Stimulated activated CD8-positive, alpha-beta memory T cell treated with anti-CD3 and anti-CD28 coated beads, Interleukin-2, amount 100 ng/mL, for 48 hours (primary cell): ENCODE results near the gene MSH4.
A peak's percentile ranks its signal among the peaks of the same experiment; 100 is the strongest.
"Not testable (repeated sequence)": the region's sequence is repeated elsewhere in the genome, so short reads cannot be mapped to it uniquely, and the experiment has no call there.

Experiments used
- DNase-seq, 2 donors: peaks; one replicate each; pipeline ENCODE4 v3.0.0-alpha.2; 2020; ENCODE audit warnings: low read depth in 2 of 2

The MSH4 gene

DNA sequence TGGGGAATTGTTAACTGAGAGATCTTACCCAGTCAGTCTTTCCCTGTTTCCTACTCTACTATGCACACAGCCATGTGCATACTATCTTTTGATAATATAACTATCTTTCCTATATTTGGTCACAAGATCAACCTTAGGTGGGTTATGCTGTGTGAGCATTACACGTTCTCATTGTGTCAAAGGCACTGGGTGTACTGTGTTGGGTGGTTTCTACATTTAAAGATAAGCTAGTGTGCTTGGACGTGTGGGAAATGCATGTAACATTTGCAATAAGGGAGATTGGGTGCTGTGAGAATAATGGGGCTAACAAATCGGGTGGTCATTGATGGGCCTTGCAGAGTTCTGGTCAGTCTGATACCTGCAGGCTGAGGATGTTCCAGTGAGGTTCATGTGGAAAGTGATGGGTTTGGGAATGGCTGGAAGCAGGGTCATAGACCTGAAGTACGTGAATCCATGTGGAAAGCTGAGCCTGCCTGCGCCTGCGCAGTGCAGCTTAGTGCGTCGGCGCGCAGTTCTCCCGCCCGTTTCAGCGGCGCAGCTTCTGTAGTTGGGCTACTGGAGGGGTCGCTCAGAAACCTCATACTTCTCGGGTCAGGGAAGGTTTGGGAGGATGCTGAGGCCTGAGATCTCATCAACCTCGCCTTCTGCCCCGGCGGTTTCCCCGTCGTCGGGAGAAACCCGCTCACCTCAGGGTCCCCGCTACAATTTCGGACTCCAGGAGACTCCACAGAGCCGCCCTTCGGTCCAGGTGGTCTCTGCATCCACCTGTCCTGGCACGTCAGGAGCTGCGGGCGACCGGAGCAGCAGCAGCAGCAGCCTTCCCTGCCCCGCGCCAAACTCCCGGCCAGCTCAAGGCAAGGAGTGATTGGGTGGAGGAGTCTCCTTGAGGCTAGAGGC, at the start of gene MSH4:
Gene MSH4 (plus strand): TSS at position 507 of the 897 bp plus-strand sequence. CDS start 104 bp downstream, at position 611.
- DNase-seq, result peak in 1 of 2 donors; percentile 42

DNA sequence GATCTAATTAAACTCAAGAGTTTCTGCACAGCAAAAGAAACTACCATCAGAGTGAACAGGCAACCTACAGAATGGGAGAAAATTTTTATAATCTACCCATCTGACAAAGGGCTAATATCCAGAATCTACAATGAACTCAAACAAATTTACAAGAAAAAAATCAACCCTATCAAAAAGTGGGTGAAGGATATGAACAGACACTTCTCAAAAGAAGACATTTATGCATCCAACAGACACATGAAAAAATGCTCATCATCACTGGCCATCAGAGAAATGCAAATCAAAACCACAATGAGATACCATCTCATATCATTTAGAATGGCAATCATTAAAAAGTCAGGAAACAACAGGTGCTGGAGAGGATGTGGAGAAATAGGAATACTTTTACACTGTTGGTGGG, 39.5 kb upstream of the MSH4 start:
- DNase-seq, result not testable (repeated sequence)

DNA sequence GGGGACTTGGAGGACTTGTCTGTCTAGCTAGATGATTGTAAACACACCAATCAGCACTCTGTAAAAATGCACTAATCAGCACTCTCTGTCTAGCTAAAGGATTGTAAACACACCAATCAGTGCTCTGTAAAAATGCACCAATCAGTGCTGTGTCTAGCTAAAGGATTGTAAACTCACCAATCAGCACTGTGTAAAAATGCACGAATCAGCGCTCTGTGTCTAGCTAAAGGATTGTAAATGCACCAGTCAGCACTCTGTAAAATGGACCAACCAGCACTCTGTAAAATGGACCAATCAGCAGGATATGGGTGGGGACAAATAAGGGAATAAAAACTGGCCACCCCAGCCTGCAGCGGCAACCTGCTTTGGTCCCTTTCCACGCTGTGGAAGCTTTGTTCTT, 38.1 kb upstream of the MSH4 start:
- not testable (repeated sequence) for DNase-seq

DNA sequence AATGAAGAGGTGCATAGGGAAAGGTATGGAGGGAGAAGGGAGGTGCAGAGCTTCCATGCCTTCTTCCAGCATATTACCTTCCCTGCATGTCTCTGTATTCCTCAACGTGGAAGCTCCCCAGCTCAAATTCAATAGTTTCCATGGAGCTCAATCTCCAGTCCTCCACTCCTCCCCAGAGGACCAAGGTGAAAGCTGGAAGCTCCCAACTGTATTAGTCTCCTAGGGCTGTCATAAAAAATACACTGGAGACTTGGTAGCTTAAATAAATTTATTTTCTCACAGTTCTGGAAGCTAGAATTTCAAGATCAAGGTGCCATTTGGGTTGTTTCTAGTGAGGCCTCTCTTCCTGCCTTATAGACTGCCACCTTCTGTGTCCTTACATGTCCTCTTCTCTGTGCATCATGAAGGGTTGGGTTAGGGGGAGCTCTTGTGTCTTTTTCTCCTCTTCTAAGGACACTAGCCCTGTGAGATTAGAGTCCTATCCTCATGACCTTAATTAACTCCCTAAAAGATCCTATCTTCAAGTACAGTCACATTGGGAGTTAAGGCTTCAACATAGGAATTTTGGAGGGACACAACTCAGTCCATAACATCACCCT, 32.5 kb upstream of the MSH4 start:
- no peak for DNase-seq

DNA sequence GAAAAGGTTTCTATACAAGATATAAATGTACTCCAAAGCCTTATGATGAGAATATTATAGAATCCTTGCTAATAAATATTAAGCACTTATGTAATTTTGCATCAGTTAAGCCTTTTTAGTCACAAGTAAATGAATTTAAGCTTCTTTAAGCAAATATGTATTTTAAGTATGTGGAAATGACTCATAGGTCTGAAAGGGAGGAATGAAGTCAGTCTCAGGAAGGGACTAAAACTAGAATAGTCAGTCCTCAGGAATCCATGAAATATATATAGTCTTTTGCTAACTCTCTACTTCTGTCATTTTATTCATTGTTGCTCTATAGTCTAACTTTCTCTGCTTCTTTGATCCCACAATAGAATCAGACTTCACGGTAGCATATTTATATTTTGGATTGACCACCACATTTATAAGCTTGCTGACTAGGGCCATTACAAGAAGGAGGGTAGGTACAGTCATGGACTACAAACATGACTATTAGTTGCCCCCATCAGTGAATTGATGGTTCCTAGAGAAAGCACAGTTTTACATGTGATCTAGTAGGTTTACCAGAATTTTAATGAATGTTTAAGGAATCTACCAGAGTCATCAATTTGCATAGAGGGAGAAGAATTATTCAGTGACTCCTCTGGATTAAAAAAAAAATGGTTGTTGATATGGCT, 30.9 kb upstream of the MSH4 start:
- no peak for DNase-seq

DNA sequence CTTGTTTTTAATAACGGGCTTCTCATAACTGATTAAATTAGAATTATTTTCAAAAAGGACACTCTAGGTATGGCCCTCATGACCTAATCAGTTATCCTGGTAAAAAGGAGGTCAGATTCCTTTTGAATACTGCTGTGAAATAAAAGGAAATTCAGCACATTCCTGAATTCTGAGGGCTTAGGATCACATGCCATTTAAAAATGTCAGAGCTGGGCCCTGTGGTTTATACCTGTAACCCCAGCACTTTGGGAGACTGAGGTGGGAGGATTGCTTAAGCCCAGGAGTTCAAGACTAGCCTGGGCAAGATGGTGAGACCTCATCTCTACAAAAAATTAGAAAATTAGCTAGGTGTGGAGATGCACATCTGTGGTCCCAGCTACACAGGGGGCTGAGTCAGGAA, 28.7 kb upstream of the MSH4 start:
- no peak for DNase-seq

DNA sequence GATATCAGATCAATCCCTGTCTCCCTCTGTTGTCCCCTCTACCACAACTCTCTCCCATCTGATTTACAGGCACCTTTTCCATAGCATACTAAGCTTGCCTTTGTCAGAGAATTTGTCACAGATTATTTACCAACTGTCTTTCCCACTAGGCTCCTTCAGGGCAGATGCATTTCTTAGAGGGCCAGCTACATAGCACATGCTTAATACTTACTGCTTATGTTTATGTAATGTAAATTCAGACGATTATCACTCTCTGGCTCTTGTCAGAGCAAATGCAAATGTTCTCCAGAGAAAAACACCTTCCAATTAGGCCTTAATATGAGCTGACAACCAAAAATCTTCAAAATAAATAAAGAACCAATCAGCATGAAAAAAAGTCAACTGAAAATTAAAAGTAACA, 25.9 kb upstream of the MSH4 start:
- DNase-seq, result no peak

DNA sequence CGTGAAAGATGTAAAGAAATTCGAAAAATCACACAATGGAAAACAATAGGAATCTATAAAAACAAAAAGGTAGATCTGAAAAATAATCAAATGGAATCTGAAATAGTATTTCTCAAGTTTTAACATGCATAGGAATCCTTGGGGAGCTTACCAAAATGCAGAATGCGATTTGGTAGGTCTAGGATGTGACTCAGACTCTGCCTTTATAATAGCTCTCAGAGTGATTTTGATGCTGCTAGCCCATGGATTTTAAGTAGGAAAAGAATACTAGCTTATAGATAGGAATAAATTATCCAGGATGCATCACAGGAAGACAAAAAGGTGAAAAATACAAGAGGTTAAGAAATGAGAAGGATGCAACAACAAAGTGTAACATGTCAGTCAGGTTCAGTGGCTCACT, 24.7 kb upstream of the MSH4 start:
- no peak for DNase-seq

DNA sequence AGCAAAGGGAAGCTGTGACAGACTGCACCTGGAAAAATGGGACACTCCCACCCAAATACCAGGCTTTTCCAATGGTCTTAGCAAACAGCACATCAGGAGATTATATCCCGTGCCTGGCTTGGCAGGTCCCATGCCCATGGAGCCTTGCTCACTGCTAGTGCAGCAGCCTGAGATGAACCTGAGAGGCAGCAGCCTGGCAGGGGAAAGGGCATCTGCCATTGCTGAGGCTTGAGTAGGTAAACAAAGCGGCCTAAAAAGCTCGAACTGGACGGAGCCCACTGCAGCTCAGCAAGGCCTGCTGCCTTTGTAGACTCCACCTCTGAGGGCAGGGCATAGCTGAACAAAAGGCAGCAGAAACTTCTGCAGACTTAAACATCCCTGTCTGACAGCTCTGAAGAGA, 18.9 kb upstream of the MSH4 start:
- not testable (repeated sequence) for DNase-seq

DNA sequence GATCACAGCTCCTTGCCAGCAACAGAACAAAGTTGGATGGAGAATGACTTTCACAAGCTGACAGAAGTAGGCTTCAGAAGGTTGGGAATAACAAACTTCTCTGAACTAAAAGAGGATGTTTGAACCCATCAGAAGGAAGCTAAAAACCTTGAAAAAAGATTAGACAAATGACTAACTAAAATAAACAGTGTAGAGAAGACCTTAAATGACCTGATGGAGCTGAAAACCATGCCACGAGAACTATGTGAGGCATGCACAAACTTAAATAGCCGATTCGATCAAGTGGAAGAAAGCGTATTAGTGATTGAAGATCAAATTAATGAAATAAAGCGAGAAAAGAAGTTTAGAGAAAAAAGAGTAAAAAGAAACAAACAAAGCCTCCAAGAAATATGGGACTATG, 18.0 kb upstream of the MSH4 start:
- not testable (repeated sequence) for DNase-seq

DNA sequence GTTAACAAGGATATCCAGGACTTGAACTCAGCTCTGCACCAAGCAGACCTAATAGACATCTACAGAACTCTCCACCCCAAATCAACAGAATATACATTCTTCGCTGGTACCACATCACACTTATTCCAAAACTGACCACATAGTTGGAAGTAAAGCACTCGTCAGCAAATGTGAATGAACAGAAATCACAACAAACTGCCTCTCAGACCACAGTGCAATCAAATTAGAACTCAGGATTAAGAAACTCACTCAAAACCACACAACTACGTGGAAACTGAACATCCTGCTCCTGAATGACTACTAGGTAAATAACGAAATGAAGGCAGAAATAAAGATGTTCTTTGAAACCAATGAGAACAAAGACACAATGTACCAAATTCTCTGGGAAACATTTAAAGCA, 16.5 kb upstream of the MSH4 start:
- not testable (repeated sequence) for DNase-seq

DNA sequence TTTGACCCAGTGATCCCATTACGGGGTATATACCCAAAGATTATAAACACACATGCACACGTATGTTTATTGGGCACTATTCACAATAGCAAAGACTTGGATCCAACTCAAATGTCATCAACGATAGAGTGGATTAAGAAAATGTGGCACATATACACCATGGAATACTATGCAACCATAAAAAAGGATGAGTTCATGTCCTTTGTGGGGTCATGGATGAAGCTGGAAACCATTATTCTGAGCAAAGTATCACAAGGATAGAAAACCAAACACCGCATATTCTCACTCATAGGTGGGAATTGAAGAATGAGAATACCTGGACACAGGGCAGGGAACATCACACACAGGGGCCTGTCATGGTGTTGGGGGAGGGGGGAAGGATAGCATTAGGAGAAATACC, 12.8 kb upstream of the MSH4 start:
- not testable (repeated sequence) for DNase-seq

DNA sequence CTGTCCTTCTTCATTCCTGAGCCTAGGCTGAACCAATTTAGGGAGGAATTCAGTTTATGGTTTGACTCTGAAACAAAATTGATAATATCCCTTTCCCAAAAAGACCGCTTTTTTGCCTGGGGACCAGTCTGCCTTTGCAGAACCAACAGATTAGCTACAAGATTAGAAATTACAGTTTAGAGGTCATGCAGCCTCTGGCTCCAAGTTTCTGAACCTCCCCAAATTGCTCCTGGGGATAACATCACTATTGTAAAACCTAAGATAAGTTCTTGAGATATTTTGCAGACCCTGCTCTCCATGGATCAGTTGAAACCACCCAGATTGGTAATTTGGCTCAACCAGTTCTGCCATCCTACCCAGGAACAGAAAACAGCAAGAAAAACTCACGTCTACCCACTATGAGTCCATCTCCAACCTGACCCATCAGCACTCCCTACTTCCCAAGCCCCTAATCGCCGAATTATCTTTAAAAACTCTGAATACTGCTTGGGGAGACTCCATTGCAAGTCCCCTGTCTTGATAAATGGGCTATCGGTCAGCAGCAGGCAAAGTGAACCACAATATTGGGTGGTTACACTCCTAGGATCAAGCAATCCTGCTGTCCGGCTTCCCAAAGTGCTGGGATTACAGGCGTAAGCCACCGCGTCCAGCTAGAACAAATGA, 11.2 kb upstream of the MSH4 start:
- no peak for DNase-seq

DNA sequence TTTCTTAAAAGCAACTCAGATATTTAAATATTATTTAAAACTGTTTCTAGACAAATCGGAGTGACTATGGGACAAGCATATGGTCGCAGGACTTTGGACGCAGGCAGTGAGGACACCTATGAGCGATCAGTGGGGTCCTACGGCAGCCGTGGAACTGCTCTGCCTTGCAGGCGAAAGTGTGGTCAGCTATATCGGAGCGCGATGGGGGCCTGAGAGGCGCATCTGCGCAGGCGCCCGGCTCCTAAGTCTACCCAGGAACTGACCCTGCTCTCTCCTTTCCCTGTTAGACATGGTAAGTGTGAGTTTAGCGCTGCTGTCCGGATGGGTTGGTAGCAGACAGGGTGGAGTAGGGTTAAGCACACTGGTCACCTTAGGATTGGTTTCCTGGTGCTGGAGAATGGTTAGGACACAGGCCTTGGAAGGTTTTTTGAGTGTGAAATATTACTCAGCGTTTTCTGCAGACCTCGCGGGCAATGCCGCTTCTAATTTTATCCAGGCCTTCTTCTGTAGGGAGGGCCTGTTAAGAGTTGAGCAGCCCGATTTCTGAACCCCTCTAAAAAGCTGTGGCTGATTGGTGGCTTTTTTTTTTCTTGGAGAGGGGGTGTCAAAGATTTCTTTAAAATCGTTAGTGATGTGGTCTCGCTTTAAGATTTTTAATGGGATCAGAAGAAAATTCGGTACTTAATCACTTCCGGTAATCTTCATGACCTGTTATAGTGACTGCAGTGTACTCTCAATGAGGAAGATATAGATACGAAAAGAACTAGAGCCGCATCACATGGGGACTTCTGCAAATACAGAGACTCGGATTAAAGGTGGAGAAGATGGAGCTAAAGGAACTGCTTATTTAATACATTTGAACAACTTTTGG, 10.5 kb upstream of the MSH4 start, which contains the start of gene RABGGTB:
Gene RABGGTB (plus strand): TSS at position 274 of the 871 bp plus-strand sequence. CDS start 16 bp downstream, at position 290.
- DNase-seq, result peak; percentile 85 to 93

DNA sequence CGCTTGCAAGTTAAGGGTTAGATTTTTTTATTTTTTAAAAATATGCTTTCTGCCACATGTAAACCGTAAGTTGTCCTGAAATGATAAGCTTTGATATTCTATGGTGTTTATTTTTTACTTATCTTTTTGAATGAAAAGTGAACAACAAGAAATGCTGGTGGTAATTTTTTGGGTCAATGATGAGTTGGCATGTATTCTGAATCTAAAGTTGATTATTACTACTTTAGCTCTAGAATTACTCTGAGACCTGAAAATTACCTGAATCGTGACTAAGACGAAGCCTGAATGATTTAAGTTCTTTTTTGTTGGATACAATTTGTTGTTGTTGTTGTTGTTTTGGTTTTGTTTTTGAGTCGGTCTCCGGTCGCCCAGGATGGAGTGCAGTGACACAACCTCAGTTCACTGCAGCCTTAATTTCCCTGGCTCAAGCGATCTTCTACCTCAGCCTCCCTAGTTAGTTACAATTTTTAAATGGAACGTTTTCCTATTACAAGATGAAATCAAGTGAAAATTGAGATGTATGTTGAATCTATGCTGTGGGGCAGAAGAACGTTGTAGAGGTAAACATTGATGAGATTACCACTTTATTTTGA, 9.7 kb upstream of the MSH4 start:
- no peak for DNase-seq

DNA sequence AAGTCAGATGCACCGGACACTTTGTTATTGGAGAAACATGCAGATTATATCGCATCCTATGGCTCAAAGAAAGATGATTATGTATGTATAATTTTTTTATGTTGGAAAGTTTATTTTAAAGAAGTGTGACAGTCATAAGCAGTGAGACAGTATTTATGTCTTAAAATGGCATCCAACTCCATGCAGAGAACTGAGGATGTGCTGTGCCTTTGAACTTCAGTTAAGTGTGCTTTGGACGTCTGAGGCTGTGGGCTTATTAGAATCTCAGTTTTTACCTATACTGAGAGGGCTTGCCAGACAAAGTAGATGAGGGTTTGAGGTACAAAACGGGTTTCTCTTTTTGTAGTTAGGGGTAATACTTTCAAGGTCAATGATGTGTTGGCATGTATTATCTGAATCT, 9.2 kb upstream of the MSH4 start:
- DNase-seq, result no peak

DNA sequence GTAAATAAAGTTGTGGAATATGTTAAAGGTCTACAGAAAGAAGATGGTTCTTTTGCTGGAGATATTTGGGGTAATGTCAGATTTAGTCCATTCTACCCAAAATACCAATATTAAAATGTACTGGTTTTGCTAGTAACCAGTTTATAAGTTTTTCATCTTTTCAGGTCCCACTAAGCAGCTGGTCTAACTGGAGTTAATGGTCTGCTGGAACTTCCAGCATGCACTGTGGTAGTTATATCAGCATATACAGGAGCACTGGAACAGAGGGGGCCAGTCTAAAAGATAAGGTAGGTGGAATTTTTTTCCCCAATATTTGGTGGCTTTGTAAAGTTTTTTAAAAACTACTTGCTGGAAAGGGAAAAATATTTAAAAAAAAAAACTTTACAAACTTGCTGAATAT, 6.7 kb upstream of the MSH4 start:
- DNase-seq, result no peak

DNA sequence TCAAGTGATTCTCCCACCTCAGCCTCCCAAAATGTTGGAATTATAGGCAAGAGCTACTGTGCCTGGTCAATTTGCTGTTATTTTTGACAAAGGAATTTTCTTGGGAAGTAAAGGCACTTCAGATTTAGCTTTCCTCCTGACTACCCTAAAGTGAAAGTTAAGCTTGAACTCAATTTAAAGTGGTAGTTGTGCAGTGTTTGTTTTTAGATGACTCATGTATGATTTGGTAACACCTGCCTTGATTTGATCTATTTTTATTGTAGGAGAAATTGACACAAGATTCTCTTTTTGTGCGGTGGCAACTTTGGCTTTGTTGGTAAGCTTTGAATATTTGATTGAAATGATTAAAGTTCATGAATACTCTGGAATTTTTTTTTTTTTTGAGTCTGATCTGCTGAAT, 5.7 kb upstream of the MSH4 start:
- no peak for DNase-seq

DNA sequence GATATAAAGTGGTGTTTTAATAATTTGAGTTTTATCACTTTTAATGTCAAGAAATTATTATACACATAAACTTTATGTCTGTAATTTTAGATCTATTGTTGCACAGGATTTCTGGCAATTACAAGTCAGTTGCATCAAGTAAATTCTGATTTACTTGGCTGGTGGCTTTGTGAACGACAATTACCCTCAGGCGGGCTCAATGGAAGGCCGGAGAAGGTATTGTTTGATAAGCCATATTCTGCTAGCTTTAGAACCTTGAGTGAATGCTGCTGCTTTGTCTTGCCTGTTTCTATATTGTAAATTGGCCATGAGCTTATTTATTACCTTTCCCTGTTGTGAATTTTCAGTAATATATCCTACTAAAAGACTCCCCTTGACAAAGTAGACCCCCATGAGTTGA, 4.6 kb upstream of the MSH4 start:
- no peak for DNase-seq

DNA sequence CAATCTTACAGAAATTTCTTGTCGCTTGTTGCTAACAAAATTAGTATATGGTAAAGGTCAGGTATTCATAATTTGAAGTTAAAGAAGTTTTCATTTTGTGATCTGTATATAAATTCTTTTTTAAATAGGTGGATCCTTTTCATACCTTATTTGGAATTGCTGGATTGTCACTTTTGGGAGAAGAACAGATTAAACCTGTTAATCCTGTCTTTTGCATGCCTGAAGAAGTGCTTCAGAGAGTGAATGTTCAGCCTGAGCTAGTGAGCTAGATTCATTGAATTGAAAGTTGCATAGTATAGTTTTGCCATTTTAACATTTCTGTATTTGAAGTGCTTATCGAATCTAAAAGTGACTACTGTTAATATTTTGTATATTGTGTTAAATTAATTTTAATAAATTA, 2.3 kb upstream of the MSH4 start:
- DNase-seq, result no peak

DNA sequence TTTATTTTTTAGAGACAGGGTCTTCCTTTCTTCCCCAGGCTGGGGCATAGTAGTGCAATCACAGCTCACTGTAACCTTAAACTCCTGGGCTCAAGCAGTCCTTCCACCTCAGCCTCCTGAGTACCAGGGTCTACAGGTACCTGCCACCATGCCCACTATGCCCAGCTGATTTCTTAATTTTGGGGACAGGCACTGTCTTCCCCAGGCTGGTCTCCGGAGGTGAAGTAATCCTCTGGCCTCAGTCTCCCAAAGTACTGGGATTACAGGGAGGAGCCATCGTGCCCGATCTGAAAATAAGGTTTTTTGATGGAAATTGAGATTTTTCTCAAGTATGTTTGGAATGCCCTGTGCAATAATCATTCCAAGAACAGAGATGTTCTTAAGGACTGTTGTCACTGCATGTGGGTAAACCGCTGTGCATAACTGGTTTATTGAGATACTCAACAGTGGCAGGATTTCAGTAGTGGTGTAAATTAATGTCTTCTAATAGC, 934 bp upstream of the MSH4 start:
- no peak for DNase-seq
